Activated CD4-positive, alpha-beta T cell treated with anti-CD3 and anti-CD28 coated beads, Interleukin-2, amount 10 ng/mL, durations not matched to agents 24 days and 14 days (primary cell): ENCODE measurements around the gene FOXL1. TPM values are rescaled to one million over a fixed set of nuclear protein-coding genes. Genes with fewer than 3 reads are reported as not detected.

Experiments used
- DNase-seq: peaks from one replicate; pipeline ENCODE4 v3.0.0; 2022
- H3K27ac Mint-ChIP-seq: one replicate; pipeline ENCODE4 v1.8.0; 2022; ENCODE audit warnings: mild to moderate bottlenecking, mixed read lengths
- H3K27me3 Mint-ChIP-seq: one replicate; pipeline ENCODE4 v1.8.0; 2022; ENCODE audit warnings: mixed read lengths
- H3K36me3 Mint-ChIP-seq: one replicate; pipeline ENCODE4 v1.8.0; 2022; ENCODE audit warnings: low read depth, mild to moderate bottlenecking, mixed read lengths
- H3K4me1 Mint-ChIP-seq: one replicate; pipeline ENCODE4 v1.8.0; 2021; ENCODE audit warnings: mixed read lengths
- H3K4me3 Mint-ChIP-seq: one replicate; pipeline ENCODE4 v1.8.0; 2022; ENCODE audit warnings: mild to moderate bottlenecking, moderate library complexity, mixed read lengths
- H3K9me3 Mint-ChIP-seq: one replicate; pipeline ENCODE4 v1.8.0; 2021; ENCODE audit warnings: mixed read lengths
- intact Hi-C: fragments of 100-400 bp; cut with micrococcal nuclease; formaldehyde crosslinking; loops from one replicate; pipeline ENCODE4 v1.15.1; 2023
- total RNA-seq: library from RNA; stranded (reverse); gene quantifications from 2 replicates; pipeline ENCODE4 v1.2.3, GENCODE V29; 2022

Gene FOXL1
- total RNA-seq, 1 donor from 2014 or later = 0.05 TPM

DNA sequence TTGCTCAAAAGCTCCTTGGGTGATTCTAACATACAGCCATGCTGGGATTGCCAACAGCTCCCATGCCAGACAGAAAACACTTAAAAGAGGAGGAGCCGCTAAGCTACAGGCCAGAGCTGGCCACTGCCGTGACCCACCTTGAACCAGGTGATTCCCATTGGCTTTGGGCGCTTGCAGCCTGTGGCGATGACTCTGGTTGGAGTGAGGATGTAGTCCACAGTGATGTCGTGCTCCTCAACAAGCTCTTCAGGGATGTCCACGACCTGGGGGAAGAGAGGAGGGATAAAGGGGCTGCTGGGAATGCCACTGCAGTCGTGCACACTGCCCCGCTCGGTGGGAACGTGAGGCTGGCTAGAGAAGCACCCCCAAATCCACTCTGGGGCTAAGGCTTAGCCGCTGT lies 36.8 kb upstream of the FOXL1 start:
- Mint-ChIP-seq H3K36me3 (peaks cover 31% of the 10 kb centered on the region), H3K9me3 (no peaks in the 10 kb centered on the region), H3K4me1 (no peaks in the 10 kb centered on the region), H3K27ac (no peak overlapping the region), H3K4me3 (no peak overlapping the region), H3K27me3 (no peaks in the 10 kb centered on the region)
- no peak for DNase-seq
- intact Hi-C loops = no loop called here

DNA sequence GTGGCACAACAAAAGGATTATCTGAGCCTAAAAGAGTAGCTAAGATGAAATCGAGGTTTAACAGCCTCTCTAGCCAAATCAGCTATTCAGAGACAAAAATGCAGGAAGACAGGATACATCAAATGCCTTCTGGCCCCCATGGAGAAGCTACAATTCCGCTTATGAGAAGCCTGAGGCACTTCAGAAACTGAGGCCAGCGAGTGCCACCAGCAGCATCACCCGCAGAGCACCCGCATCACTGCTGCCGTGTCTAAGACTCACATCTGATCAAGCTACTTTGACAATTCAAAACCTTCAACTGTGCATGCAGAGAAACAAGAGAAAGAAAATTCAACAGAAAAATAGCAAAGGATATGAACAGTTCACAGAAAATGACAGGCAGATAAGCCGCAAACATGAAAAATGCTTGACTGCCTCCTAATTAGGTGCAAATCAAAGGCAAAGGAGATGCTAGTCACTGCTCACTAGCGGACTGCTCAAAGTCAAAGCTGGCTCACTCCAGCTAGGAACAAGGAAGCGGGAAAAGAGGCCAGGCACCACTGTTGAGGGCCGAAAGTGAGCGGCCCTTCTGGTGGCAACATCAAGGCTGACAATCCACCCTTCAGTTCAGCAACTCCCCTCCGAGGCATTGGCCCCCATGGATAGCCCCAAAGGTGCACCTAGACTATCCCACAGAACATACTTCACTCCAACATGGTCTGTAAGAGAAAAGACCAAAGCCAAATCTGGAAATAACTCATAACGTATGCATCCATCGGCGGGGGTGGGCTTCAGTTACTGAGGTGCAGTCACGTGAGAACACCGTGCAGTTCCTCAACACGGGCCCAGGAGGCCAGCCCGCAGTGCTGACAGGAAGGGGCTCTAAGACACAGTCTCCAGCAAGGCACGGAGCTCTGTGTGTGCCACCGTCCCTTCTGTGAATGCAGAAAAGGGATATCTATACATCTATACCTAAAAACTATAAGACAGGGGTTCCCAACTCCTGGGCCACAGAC lies 35.3 kb upstream of the FOXL1 start:
- no peak for DNase-seq
- Mint-ChIP-seq H3K27ac (no peak overlapping the region), H3K9me3 (no peaks in the 10 kb centered on the region), H3K27me3 (no peaks in the 10 kb centered on the region), H3K4me1 (no peaks in the 10 kb centered on the region), H3K4me3 (no peak overlapping the region), H3K36me3 (peaks cover 32% of the 10 kb centered on the region)
- intact Hi-C loops = no loop called here

DNA sequence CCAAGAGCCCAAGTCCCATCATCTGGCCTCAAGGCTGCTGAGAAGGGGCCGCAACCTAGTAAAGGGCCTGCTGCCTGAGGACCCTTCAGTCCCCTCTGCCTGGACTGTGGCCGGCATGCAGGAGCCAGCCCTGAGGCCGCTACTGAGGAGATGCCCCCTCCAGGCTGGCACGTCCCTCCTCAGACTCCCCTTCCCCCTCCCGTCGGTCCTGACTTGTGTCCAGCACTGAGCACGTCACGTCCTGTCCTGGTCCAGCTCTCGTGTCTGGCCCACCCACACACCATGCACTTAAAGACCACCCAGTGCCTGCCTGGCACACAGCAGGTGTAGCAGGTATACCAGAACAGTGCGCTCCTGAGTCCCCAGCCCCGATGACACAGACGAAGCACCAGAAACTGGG lies 32.9 kb upstream of the FOXL1 start:
- H3K4me3 Mint-ChIP-seq = no peak overlapping the region

DNA sequence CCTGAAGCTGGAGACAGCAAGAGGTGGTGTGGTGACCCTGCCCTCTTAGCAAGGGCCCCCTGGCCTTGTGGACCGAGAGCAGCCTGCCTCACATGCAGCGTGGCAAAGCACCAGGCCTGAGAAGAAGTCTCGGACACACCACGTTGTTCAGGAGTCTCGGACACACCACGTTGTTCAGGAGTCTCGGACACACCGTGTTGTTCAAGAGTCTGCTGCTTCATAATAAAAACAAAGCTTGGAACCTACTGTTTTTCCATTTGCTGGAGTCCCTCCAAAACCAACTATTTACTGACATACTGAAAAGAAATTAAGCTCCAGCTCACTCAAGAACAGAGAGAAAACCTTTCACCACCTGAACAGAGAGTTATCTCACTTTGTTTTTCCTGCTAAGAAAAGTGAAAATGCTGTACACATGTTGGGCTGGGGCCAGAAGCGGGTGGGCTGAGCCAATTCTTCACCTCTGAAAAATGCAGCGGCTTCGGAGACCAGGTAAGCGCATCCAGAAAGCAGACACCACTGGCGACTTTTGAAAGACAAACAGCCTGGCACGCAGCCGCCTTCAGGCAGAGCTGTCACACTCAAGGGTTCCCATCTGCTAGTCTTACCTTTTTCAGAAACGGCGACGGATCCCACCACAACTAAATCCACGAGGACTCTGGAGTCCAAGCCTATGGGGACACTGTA lies 32.3 kb upstream of the FOXL1 start:
- no peak overlapping the region for H3K27ac Mint-ChIP-seq
- no peak overlapping the region for H3K4me3 Mint-ChIP-seq
- H3K9me3 Mint-ChIP-seq = no peaks in the 10 kb centered on the region
- H3K4me1 Mint-ChIP-seq = peaks cover 2% of the 10 kb centered on the region
- H3K27me3 Mint-ChIP-seq = no peaks in the 10 kb centered on the region
- DNase-seq = no peak
- intact Hi-C loops = no loop called here
- H3K36me3 Mint-ChIP-seq = peaks cover 26% of the 10 kb centered on the region

More for the DNA sequence above, 32.9 kb upstream of the FOXL1 start:
- intact Hi-C loops = no loop called here
- H3K36me3 Mint-ChIP-seq = peaks cover 27% of the 10 kb centered on the region
- no peaks in the 10 kb centered on the region for H3K27me3 Mint-ChIP-seq
- H3K27ac Mint-ChIP-seq = no peak overlapping the region
- no peaks in the 10 kb centered on the region for H3K9me3 Mint-ChIP-seq
- DNase-seq = no peak
- peaks cover 2% of the 10 kb centered on the region for H3K4me1 Mint-ChIP-seq

DNA sequence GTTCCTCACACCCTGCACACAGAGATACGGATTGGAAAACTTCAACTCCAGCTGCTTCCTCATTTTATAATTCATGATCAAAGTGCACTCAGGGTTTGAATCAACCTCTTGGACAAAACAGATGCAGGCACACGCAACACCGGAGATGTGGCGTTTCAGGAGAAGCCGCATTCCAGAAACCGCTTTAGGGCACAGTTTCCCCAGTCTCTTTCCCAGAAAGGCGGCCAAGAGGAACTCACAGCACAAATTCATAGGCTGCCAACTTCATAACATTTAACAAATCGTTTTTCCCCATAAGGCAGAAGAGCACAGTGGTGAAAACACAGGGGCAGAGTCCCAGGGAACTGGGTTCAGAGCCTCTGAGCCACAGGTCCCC lies 31.7 kb upstream of the FOXL1 start:
- intact Hi-C loops = no loop called here
- H3K4me3 Mint-ChIP-seq = no peak overlapping the region

DNA sequence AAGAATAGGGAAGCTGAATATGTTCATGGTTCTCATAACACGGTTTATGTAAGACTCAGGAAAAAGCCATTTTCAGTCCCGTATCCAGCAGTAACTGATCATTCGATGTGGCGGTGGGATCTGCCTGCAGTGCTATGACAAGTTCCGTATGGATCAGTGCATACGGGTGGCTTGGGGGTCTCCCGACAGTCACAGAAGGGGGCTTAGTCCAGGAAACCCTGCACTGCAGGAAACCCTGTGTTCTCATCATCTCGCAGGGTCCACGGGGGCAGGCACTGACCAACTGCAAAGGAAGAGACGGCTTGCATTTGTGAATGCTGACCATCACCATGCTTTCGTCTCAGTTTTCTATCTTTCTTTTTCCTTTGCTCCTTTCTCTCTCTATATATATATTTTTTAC lies 31.1 kb upstream of the FOXL1 start:
- Mint-ChIP-seq H3K27ac (no peak overlapping the region), H3K27me3 (no peaks in the 10 kb centered on the region), H3K4me1 (peaks cover 2% of the 10 kb centered on the region), H3K4me3 (no peak overlapping the region), H3K9me3 (no peaks in the 10 kb centered on the region), H3K36me3 (peaks cover 28% of the 10 kb centered on the region)
- DNase-seq = no peak
- intact Hi-C loops = no loop called here

More for the DNA sequence above, 31.7 kb upstream of the FOXL1 start:
- no peak for DNase-seq
- Mint-ChIP-seq H3K27me3 (no peaks in the 10 kb centered on the region), H3K9me3 (no peaks in the 10 kb centered on the region), H3K27ac (no peak overlapping the region), H3K36me3 (peaks cover 27% of the 10 kb centered on the region), H3K4me1 (peaks cover 2% of the 10 kb centered on the region)

DNA sequence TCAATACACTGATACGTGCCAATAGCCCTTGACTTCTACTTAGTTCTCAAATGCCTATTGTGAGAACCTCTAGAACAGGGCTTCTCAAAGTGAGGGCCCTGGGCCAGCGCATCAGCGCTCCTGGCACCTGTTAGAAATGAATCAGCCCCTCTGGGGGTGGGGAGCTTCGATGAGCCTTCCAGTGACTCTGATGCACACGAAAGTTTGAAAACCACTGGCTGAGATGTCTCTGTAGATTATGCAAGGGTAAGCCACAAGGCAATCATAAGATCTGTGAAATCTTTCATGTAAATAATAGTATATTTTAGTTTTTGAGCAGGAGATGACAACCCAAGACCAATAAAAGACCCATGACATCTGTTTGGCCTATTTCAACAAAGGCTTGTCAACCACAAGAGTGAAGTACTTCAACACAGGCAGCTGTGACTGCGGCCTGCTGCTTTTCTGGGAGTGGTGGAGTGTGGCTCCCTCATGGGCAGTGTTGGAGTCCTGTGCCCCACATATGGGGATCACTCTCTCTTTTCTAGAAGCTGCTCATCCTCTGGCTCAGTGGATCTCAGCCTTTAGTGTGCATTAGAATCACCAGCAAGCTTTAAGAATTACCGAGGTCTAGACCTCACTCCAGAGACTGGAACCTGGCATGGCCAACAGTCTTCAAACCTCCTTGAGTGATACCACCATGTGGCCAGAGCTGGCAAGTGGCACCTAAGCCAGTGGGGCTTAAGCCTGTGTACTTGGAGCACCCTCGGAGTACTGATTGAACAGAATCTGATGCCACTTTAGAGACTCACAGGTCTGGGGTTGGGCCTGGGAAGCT lies 29.1 kb upstream of the FOXL1 start:
- Mint-ChIP-seq H3K36me3 (peaks cover 30% of the 10 kb centered on the region), H3K4me1 (peaks cover 9% of the 10 kb centered on the region), H3K9me3 (no peaks in the 10 kb centered on the region), H3K27me3 (no peaks in the 10 kb centered on the region), H3K27ac (no peak overlapping the region), H3K4me3 (no peak overlapping the region)
- no peak for DNase-seq
- intact Hi-C loops = no loop called here

DNA sequence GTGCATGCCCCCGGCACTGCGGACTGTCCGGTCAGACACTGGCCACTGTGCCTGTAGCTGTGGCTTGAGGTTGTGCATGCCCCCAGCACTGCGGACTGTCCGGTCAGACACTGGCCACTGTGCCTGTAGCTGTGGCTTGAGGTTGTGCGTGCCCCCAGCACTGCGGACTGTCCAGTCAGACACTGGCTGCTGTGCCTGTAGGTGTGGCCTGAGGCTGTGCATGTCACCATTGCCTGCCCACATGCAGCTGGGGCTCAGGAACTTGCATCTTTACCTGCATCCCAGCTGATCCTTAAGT lies 28.5 kb upstream of the FOXL1 start:
- H3K9me3 Mint-ChIP-seq = no peaks in the 10 kb centered on the region
- no peak overlapping the region for H3K4me3 Mint-ChIP-seq
- H3K36me3 Mint-ChIP-seq = peaks cover 26% of the 10 kb centered on the region
- no peak for DNase-seq
- no peaks in the 10 kb centered on the region for H3K27me3 Mint-ChIP-seq
- H3K27ac Mint-ChIP-seq = no peak overlapping the region
- peaks cover 9% of the 10 kb centered on the region for H3K4me1 Mint-ChIP-seq
- intact Hi-C loops = no loop called here

DNA sequence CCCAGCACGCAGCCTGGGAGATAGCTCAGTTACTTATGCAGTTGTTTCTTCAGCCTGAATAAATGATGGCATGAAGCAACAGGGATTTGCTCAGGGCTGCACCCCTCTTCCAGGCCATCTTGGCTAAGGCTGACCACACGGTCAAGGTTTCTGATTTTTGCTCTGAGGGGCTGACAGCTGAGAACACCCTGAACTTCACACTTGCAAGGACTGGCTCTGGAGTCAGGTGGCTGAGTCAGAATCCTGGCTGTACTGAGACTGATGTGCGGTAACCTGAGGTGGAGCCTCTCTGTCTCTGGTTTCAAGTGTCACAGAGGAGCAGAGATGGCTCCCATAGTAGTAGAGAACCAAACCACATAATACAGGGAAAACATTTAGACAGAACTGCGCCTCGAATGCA lies 28.1 kb upstream of the FOXL1 start:
- Mint-ChIP-seq H3K9me3 (no peaks in the 10 kb centered on the region), H3K27ac (no peak overlapping the region), H3K4me3 (no peak overlapping the region), H3K4me1 (peaks cover 13% of the 10 kb centered on the region), H3K27me3 (no peaks in the 10 kb centered on the region), H3K36me3 (peaks cover 26% of the 10 kb centered on the region)
- DNase-seq = no peak
- intact Hi-C loops = no loop called here

DNA sequence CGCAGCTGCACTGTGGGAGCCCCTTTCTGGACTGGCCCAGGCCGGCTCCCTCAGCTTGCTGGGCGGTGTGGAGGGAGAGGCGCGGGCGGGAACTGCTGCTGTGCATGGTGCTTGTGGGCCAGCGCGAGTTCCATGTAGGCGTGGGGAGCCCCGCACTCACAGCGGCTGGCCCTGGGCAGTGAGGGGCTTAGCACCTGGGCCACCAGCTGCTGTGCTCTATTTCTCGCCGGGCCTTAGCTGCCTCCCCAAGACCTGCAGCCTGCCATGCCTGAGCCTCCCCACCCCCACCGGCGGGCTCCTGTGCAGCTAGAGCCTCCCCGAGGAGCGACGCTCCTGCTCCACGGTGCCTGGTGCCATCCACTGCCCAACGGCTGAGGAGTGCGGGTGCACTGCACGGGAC lies 25.0 kb upstream of the FOXL1 start:
- no peak for DNase-seq
- intact Hi-C loops = no loop called here
- H3K36me3 Mint-ChIP-seq = peaks cover 16% of the 10 kb centered on the region
- no peaks in the 10 kb centered on the region for H3K9me3 Mint-ChIP-seq
- peaks cover 13% of the 10 kb centered on the region for H3K4me1 Mint-ChIP-seq
- H3K4me3 Mint-ChIP-seq = peak overlapping the region; percentile 95
- H3K27ac Mint-ChIP-seq = no peak overlapping the region
- no peaks in the 10 kb centered on the region for H3K27me3 Mint-ChIP-seq

DNA sequence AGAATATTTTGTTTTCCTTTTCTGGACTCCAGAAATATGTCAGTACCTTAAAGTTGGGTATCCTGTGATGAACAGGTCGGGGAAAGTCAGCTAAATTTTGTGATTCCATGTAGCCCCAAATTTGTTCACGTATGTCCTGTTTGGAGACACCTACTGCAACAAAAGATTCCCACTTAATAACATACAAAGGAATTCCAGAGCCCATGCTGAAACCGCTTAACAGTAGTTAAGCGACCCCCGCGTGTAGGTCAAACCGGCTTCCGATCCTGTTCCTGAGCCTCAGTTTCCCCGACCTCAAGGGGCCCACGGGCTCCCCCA lies 23.8 kb upstream of the FOXL1 start:
- H3K27ac Mint-ChIP-seq = peak overlapping the region; percentile 98
- H3K4me3 Mint-ChIP-seq = peak overlapping the region; percentile 95
- peaks cover 10% of the 10 kb centered on the region for H3K4me1 Mint-ChIP-seq
- peaks cover 16% of the 10 kb centered on the region for H3K36me3 Mint-ChIP-seq
- H3K27me3 Mint-ChIP-seq = no peaks in the 10 kb centered on the region
- no peaks in the 10 kb centered on the region for H3K9me3 Mint-ChIP-seq
- DNase-seq = no peak
- intact Hi-C loops = no loop called here

DNA sequence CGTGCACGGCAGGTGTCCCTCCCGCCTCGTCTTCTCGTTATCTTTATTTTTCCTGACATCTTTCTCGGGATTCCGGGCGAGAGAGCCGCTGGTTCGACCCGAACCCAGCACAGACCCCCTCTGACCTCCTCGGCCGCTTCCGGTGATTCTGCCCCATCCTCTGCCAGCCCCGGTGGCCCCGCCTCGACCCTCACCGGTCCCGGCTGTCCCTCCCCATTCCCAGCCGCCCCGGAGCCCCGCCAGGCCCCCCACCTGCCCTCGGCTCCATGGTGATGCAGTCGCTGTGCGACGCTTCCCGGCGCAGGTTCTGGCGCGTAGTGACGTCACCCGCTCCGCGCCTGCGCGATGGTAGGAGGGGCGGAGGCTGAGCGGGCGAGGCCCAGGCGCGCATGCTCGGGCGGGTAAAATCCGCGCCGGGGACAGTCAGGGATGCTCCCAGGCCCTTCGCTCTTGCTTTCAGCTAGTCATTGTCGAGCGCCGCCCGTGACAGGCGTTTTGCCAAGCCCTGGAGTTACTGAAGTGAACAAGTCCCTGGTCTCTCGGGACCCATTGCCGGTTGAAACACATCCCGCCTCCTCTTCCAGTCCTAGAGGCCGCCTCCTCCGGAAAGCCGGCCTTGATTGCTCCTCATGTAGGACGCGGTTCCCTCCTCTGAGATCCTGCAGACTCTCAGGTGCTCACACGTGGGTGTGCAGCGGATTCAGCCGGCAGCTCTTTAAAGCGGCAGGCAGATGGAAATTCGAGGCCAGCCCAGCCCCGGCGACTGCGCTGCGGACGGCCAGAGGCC lies 23.2 kb upstream of the FOXL1 start, which contains the start of gene MTHFSD:
MTHFSD (minus strand) TSS at position 319 of the 787 bp plus-strand sequence; CDS start at position 268, 51 bp downstream.
- Mint-ChIP-seq H3K4me3 (peak within 1 kb of the TSS; percentile 95), H3K9me3 (no peaks in the 10 kb centered on the region), H3K27ac (peak within 1 kb of the TSS; percentile 98), H3K4me1 (peaks cover 10% of the 10 kb centered on the region), H3K36me3 (peaks cover 16% of the 10 kb centered on the region), H3K27me3 (no peaks in the 10 kb centered on the region)
- intact Hi-C loops = no loop called here
- peak; percentile 99 for DNase-seq

DNA sequence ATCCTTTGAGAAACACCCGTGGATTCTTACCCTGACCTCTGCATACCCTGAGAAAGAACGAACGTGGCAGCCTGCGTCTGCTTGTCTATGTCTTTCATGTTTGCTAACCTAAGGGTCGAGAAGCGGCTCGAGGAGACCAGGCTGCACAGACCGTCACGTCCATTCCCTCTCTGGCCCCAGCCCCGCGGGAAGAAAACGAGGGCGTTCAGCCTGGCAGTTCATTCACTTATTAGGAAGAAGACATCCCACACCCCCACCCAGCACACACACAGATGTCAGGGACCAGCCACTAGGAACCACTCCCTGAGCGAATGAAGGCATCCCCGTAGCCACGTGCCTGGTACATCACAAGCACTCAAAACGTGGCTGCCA lies 22.7 kb upstream of the FOXL1 start:
- intact Hi-C loops = no loop called here
- no peak for DNase-seq
- H3K9me3 Mint-ChIP-seq = no peaks in the 10 kb centered on the region
- H3K27me3 Mint-ChIP-seq = no peaks in the 10 kb centered on the region
- peak overlapping the region; percentile 98 for H3K27ac Mint-ChIP-seq
- H3K36me3 Mint-ChIP-seq = peaks cover 14% of the 10 kb centered on the region
- H3K4me3 Mint-ChIP-seq = peak overlapping the region; percentile 95
- peaks cover 10% of the 10 kb centered on the region for H3K4me1 Mint-ChIP-seq
